ENCODE data around the gene CLEC18A. TPM values are rescaled to one million over a fixed set of nuclear protein-coding genes. Genes with fewer than 3 reads are reported as not detected.

CLEC18A gene
- total RNA-seq, 2 donors from 2014 or later, result 12.4 to 21.9 TPM

GRCh38 chr16:69917739-69918138 lies 33.4 kb upstream of the CLEC18A start:
- no peak for DNase-seq (ENCODE audit: low spot score)
- Histone ChIP-seq H3K36me3 (no peaks in the 10 kb centered on the region), H3K27ac (peak overlapping the region; percentile 84 to 96), H3K9me3 (no peaks in the 10 kb centered on the region), H3K4me3 (peak overlapping the region; percentile 46), H3K4me1 (ENCODE audit: control insufficient read depth in 1 of 2, low read depth in 2 of 2) (peaks cover 39 to 68% of the 10 kb centered on the region in 2 donors), H3K27me3 (replicated peaks; ENCODE audit: insufficient read depth) (no peaks in the 10 kb centered on the region)
- no peak for TF ChIP-seq CTCF (IDR thresholded peaks at IDR 0.05)
- peak; percentile 42 for ATAC-seq (ENCODE audit: insufficient number of reproducible peaks, low FRiP score, low read depth)

DNA sequence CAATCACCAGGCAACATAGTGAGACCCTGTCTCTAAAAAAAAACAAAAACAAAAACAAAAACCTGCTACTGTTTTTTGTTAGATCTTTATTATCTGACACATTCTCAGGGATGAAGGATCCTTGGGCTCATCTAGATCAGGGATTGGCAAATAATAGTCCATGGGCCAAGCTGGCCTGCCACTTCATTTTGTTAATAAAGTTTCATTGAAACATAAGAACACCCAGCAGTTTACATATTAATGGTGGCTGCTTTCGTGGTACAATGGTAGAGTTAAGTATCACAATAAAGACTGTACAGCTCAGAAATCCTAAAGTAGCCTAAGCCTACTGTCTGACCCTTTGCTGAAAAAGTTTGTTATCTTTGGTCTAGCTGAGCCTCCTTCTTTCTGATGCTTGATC lies 32.9 kb upstream of the CLEC18A start:
- no peaks in the 10 kb centered on the region for H3K36me3 ChIP-seq
- H3K4me1 ChIP-seq (ENCODE audit: control insufficient read depth in 1 of 2, low read depth in 2 of 2), result peaks cover 39 to 72% of the 10 kb centered on the region in 2 donors
- no peak for DNase-seq (ENCODE audit: low spot score)
- no peak for ATAC-seq (ENCODE audit: insufficient number of reproducible peaks, low FRiP score, low read depth)
- no peaks in the 10 kb centered on the region for H3K9me3 ChIP-seq
- peak overlapping the region; percentile 84 to 96 for H3K27ac ChIP-seq
- peak overlapping the region; percentile 46 for H3K4me3 ChIP-seq
- no peak for TF ChIP-seq CTCF (IDR thresholded peaks at IDR 0.05)
- no peaks in the 10 kb centered on the region for H3K27me3 ChIP-seq (replicated peaks; ENCODE audit: insufficient read depth)

DNA sequence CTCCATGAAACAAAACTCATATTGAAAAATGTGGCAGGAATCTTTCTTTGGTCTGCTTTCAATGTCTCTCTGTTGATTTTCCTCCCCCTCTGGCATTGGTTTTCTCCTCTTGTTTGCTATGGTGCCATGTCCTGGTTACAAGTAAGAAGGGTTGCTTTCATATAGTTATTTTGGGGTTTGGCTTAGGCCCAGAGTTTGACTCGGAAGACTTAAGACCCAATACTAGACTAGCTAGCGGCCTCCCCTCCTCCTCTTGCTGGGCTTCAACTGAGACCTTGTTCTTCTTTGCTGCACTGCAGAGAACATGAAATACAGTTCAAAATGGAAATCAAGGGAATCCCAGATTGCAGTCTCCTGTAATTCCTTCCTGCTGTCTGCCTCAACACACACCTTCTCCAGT lies 30.0 kb upstream of the CLEC18A start:
- peak overlapping the region; percentile 84 to 96 for H3K27ac ChIP-seq
- no peaks in the 10 kb centered on the region for H3K27me3 ChIP-seq (replicated peaks; ENCODE audit: insufficient read depth)
- DNase-seq (ENCODE audit: low spot score) (no peak), ATAC-seq (ENCODE audit: insufficient number of reproducible peaks, low FRiP score, low read depth) (peak; percentile 29)
- no peaks in the 10 kb centered on the region for H3K36me3 ChIP-seq
- H3K9me3 ChIP-seq, result no peaks in the 10 kb centered on the region
- H3K4me1 ChIP-seq (ENCODE audit: control insufficient read depth in 1 of 2, low read depth in 2 of 2), result peaks cover 46 to 78% of the 10 kb centered on the region in 2 donors
- peak overlapping the region; percentile 10 for H3K4me3 ChIP-seq
- TF ChIP-seq CTCF (IDR thresholded peaks at IDR 0.05), result no peak

DNA sequence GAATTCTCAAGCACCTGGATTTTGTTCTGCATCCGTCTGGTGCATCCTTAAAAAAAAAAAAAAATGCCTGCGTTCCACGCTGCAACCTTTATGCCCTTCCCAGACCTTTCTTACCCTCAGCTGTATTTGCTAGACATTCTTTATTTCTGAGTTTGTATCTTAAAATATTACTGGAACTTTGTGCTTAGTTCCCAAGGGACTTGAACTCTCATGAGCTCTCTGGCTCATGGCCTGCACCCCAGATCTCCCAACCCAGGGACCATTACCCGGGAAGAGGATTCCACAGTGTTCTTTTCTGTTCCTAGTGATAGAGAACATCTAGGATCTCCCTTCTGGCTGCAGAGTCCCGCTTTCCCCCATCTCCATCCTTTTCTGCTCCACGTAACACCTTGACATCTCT lies 28.9 kb upstream of the CLEC18A start:
- no peak for TF ChIP-seq CTCF (IDR thresholded peaks at IDR 0.05)
- Histone ChIP-seq H3K27me3 (replicated peaks; ENCODE audit: insufficient read depth) (no peaks in the 10 kb centered on the region), H3K9me3 (no peaks in the 10 kb centered on the region), H3K36me3 (no peaks in the 10 kb centered on the region), H3K4me3 (peak overlapping the region; percentile 10), H3K4me1 (ENCODE audit: control insufficient read depth in 1 of 2, low read depth in 2 of 2) (peaks cover 35 to 67% of the 10 kb centered on the region in 2 donors), H3K27ac (peak overlapping the region; percentile 84 to 96)
- no peak for ATAC-seq (ENCODE audit: insufficient number of reproducible peaks, low FRiP score, low read depth)
- DNase-seq (ENCODE audit: low spot score), result no peak

DNA sequence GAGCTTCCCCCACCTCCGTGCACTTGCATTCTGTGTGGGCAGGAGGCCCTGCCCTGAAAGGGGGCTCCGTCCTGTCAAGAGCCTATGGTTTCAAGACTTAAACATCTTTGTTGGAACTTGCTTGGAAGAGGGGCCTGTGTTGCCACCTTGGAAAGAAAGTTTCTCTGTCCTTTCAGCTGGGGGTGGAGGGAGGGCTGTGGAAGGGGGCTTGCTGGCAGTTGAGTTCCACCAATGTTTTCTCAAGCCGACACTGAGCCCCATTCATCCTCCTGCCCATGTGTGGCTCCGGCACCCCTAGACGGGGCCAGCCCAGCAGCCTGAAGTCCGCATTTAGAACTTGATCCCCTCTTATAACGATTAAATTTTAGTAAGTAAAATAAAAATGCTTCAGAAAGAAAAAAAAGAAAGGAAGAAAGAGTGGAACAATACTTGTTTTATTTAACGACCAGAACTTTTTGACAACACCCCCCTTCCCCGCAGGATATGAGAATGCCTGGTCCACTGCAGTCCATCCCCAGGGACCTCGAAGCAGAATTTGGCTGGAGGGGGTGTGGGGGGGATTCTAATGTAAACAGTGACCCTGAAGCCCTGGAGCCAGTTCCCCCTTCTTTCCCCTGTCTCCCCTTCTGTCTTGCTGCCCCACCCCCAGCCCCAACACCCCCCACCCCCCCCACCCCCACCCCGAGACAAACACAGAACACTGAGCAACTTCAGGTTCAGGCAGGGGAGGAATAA lies 26.9 kb upstream of the CLEC18A start:
- H3K27me3 ChIP-seq (replicated peaks; ENCODE audit: insufficient read depth), result no peaks in the 10 kb centered on the region
- peak overlapping the region; percentile 96 for H3K27ac ChIP-seq
- DNase-seq (ENCODE audit: low spot score) (no peak), ATAC-seq (ENCODE audit: insufficient number of reproducible peaks, low FRiP score, low read depth) (no peak)
- no peak for TF ChIP-seq CTCF (IDR thresholded peaks at IDR 0.05)
- peaks cover 6% of the 10 kb centered on the region for H3K36me3 ChIP-seq
- H3K4me1 ChIP-seq (ENCODE audit: control insufficient read depth in 1 of 2, low read depth in 2 of 2), result peaks cover 26 to 68% of the 10 kb centered on the region in 2 donors
- peak overlapping the region; percentile 78 for H3K4me3 ChIP-seq
- H3K9me3 ChIP-seq, result no peaks in the 10 kb centered on the region

Measured in thoracic aorta (tissue), 2 donors.